Keratinocyte (primary cell): ENCODE data around the gene RAX2. TPM values are rescaled to one million over a fixed set of nuclear protein-coding genes. Genes with fewer than 3 reads are reported as not detected.

ENCODE experiments used
- DNase-seq: peaks from one replicate; pipeline ENCODE4 v3.0.0-alpha.2; 2011; ENCODE audit warnings: low read depth, missing footprints, low spot score
- FAIRE-seq: peaks from 2 replicates; lab custom pipeline; 2011; peaks lifted over from hg19 to GRCh38; lab: Jason Lieb, UNC
- H2AFZ ChIP-seq: 2 replicates; pipeline ENCODE4 v1.6.0; 2012; ENCODE audit warnings: low read length, control low read depth, inconsistent platforms; ENCODE audit not compliant: control insufficient read depth
- H3K27ac ChIP-seq: 2 replicates; pipeline ENCODE4 v1.5.1; 2011; ENCODE audit warnings: low read length; ENCODE audit not compliant: control insufficient read depth, insufficient read depth
- H3K27me3 ChIP-seq: 3 replicates; pipeline ENCODE4 v1.6.0; 2011; ENCODE audit warnings: low read length; ENCODE audit not compliant: control insufficient read depth, insufficient read depth; ENCODE audit errors: extremely low read depth
- H3K36me3 ChIP-seq, 2 experiments: 2 replicates in 1 of 2; 3 replicates in 1 of 2; pipeline ENCODE4 v1.5.1; 2011; ENCODE audit warnings: low read length in 2 of 2, mild to moderate bottlenecking in 1 of 2; ENCODE audit not compliant: control insufficient read depth in 2 of 2, insufficient read depth in 2 of 2; ENCODE audit errors: extremely low read depth in 1 of 2
- H3K4me1 ChIP-seq: 3 replicates; pipeline ENCODE4 v1.5.1; 2011; ENCODE audit warnings: low read length; ENCODE audit not compliant: control insufficient read depth, insufficient read depth; ENCODE audit errors: extremely low read depth
- H3K4me2 ChIP-seq: 3 replicates; pipeline ENCODE4 v1.6.0; 2011; ENCODE audit warnings: low read depth, low read length; ENCODE audit not compliant: control insufficient read depth, insufficient read depth; ENCODE audit errors: extremely low read depth
- H3K4me3 ChIP-seq, 3 experiments: fragments of 200-600 bp in 1 of 3; sonication (generic) in 1 of 3; 2 replicates in 2 of 3; 3 replicates in 1 of 3; pipeline ENCODE4 v1.5.1; 2011 to 2016; ENCODE audit warnings: low read length in 3 of 3, mild to moderate bottlenecking in 3 of 3, control low read depth in 2 of 3, inconsistent platforms in 1 of 3, low read depth in 1 of 3, mixed read lengths in 1 of 3, mixed run types in 1 of 3, moderate library complexity in 1 of 3; ENCODE audit not compliant: control insufficient read depth in 2 of 3, insufficient read depth in 2 of 3; ENCODE audit errors: extremely low read depth in 1 of 3
- H3K79me2 ChIP-seq: 2 replicates; pipeline ENCODE4 v1.6.0; 2012; ENCODE audit warnings: low read length; ENCODE audit not compliant: control insufficient read depth, insufficient read depth
- H3K9ac ChIP-seq: 3 replicates; pipeline ENCODE4 v1.6.0; 2011; ENCODE audit warnings: low read length; ENCODE audit not compliant: control insufficient read depth, insufficient read depth; ENCODE audit errors: extremely low read depth
- H3K9me1 ChIP-seq: 3 replicates; pipeline ENCODE4 v1.6.0; 2011; ENCODE audit warnings: low read length; ENCODE audit not compliant: control insufficient read depth, insufficient read depth; ENCODE audit errors: extremely low read depth
- H3K9me3 ChIP-seq: 2 replicates; pipeline ENCODE4 v1.5.1; 2012; ENCODE audit warnings: low read depth, low read length; ENCODE audit not compliant: control insufficient read depth
- H4K20me1 ChIP-seq: 3 replicates; pipeline ENCODE4 v1.6.0; 2011; ENCODE audit warnings: low read length; ENCODE audit not compliant: control insufficient read depth, insufficient read depth; ENCODE audit errors: extremely low read depth
- EZH2 ChIP-seq: IDR thresholded peaks from one replicate; pipeline ENCODE4 v1.6.1; 2012; ENCODE audit warnings: inconsistent platforms, mild to moderate bottlenecking, low read length, moderate library complexity
- dilution Hi-C: fragments of 300-500 bp; cut with MboI; formaldehyde crosslinking; loops from one replicate; pipeline ENCODE4 v1.7.0; 2020; ENCODE audit warnings: low sequenced_read_pairs; ENCODE audit not compliant: extremely low pct_ligation_motif_present
- polyA plus RNA-seq, 5 experiments: library from polyadenylated mRNA; depleted of rRNA in 3 of 5; stranded (reverse) in 3 of 5; stranded (forward) in 1 of 5; unstranded in 1 of 5; fragments of >200 nt; gene quantifications; 1 replicate in 1 of 5; 2 replicates in 3 of 5; 3 replicates in 1 of 5; pipeline versions ENCODE4 v1.2.1 to v1.2.3, GENCODE V29; 2011 to 2012; ENCODE audit warnings: missing spikeins in 2 of 5, low read depth in 1 of 5, low replicate concordance in 1 of 5
- TF ChIP-seq, protein P1 (sequence below), 3 experiments: IDR thresholded peaks in 1 of 3; conservative IDR thresholded peaks in 1 of 3; optimal IDR thresholded peaks in 1 of 3; 2 replicates in 2 of 3; 3 replicates in 1 of 3; pipeline versions ENCODE3 to v1.5.1; 2011; ENCODE audit warnings: low read length in 3 of 3, mild to moderate bottlenecking in 3 of 3, moderate library complexity in 2 of 3, control low read depth in 1 of 3, inconsistent platforms in 1 of 3; ENCODE audit not compliant: insufficient read depth in 2 of 3; ENCODE audit errors: extremely low read depth in 1 of 3

The RAX2 gene
- polyA plus RNA-seq, 1 donor (not counting 4 experiments of a cell fraction or from before 2014, with no cell fraction given), result not detected

- Histone ChIP-seq H3K36me3 (no peaks in the 10 kb centered on the region), H3K4me1 (no peaks in the 10 kb centered on the region), H3K9me3 (no peaks in the 10 kb centered on the region), H2AFZ (no peak overlapping the region), H3K9ac (no peak overlapping the region), H4K20me1 (no peaks in the 10 kb centered on the region), H3K4me2 (no peak overlapping the region), H3K27ac (no peak overlapping the region), H3K27me3 (peaks cover 24% of the 10 kb centered on the region), H3K79me2 (no peaks in the 10 kb centered on the region), H3K4me3 (no peak overlapping the region), H3K9me1 (no peaks in the 10 kb centered on the region)
- dilution Hi-C loops, result no loop called here
- DNase-seq (no peak), FAIRE-seq (no peak)
- TF ChIP-seq, protein P1, sequence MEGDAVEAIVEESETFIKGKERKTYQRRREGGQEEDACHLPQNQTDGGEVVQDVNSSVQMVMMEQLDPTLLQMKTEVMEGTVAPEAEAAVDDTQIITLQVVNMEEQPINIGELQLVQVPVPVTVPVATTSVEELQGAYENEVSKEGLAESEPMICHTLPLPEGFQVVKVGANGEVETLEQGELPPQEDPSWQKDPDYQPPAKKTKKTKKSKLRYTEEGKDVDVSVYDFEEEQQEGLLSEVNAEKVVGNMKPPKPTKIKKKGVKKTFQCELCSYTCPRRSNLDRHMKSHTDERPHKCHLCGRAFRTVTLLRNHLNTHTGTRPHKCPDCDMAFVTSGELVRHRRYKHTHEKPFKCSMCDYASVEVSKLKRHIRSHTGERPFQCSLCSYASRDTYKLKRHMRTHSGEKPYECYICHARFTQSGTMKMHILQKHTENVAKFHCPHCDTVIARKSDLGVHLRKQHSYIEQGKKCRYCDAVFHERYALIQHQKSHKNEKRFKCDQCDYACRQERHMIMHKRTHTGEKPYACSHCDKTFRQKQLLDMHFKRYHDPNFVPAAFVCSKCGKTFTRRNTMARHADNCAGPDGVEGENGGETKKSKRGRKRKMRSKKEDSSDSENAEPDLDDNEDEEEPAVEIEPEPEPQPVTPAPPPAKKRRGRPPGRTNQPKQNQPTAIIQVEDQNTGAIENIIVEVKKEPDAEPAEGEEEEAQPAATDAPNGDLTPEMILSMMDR (optimal IDR thresholded peaks at IDR 0.05 in 1 of 3, IDR thresholded peaks at IDR 0.05 in 1 of 3, conservative IDR thresholded peaks at IDR 0.05 in 1 of 3; ENCODE audit: extremely low read depth in 1 of 3, insufficient read depth in 2 of 3, low read length in 3 of 3), result no peak
- no peak for TF ChIP-seq EZH2
These were observed 18.9 kb upstream of the RAX2 start for GRCh38 chr19:3790941-3791340.

DNA sequence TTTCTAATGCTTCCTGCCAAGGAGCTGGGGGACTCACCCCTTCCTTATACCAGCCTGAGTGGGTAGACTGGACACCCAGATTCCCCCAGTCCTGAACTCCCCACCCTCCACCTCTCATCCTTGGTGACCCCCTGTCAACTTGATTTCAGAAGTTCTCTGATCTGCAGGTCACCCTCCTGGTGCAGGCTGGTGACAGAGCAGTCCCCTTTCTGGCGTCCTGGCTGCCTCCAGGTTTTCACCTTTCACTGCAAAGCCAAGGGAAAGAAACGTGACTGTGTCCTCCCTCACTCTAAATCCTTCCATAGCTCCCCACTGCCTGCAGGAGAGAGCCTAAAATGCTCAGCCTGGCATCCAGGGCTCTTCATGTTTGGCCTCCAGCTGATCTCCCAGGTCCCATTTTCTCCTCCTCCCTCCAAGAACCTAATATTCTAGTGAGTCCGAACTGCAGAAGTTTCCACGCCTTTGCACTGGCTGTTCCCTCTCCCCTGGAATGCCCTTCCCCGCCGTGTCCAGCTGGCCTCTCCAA is 18.2 kb upstream of the RAX2 start:
- Histone ChIP-seq H3K9me1 (no peaks in the 10 kb centered on the region), H4K20me1 (no peaks in the 10 kb centered on the region), H3K9me3 (no peaks in the 10 kb centered on the region), H3K36me3 (no peaks in the 10 kb centered on the region), H3K9ac (no peak overlapping the region), H2AFZ (no peak overlapping the region), H3K27ac (no peak overlapping the region), H3K27me3 (peaks cover 30% of the 10 kb centered on the region), H3K4me2 (no peak overlapping the region), H3K79me2 (no peaks in the 10 kb centered on the region), H3K4me1 (no peaks in the 10 kb centered on the region), H3K4me3 (no peak overlapping the region)
- FAIRE-seq (no peak), DNase-seq (no peak)
- dilution Hi-C loops, result no loop called here
- TF ChIP-seq EZH2, result no peak
- TF ChIP-seq, protein P1 (optimal IDR thresholded peaks at IDR 0.05 in 1 of 3, IDR thresholded peaks at IDR 0.05 in 1 of 3, conservative IDR thresholded peaks at IDR 0.05 in 1 of 3; ENCODE audit: extremely low read depth in 1 of 3, insufficient read depth in 2 of 3, low read length in 3 of 3), result no peak
